Measurements from ENCODE around the gene GCFC2.
"Not testable (repeated sequence)": the region's sequence is repeated elsewhere in the genome, so short reads cannot be mapped to it uniquely, and the experiment has no call there.

GCFC2 gene

GRCh38 chr2:75680402-75680801, 30.3 kb downstream of the GCFC2 start:
- H3K4me3 ChIP-seq (ENCODE audit: low read length): no peak overlapping the region
- DNase-seq (ENCODE audit: low read depth): no peak
- no peak for TF ChIP-seq CTCF (conservative IDR thresholded peaks at IDR 0.05; ENCODE audit: low read depth, low read length)

- TF ChIP-seq CTCF (conservative IDR thresholded peaks at IDR 0.05; ENCODE audit: low read depth, low read length): no peak
- no peak overlapping the region for H3K4me3 ChIP-seq (ENCODE audit: low read length)
- no peak for DNase-seq (ENCODE audit: low read depth)
These were observed 31.2 kb downstream of the GCFC2 start for GRCh38 chr2:75679556-75679955.

- no peak for DNase-seq (ENCODE audit: low read depth)
- no peak overlapping the region for H3K4me3 ChIP-seq (ENCODE audit: low read length)
- no peak for TF ChIP-seq CTCF (conservative IDR thresholded peaks at IDR 0.05; ENCODE audit: low read depth, low read length)
These were observed 34.3 kb downstream of the GCFC2 start for GRCh38 chr2:75676464-75676863.

GRCh38 chr2:75675908-75676307, 34.8 kb downstream of the GCFC2 start:
- no peak overlapping the region for H3K4me3 ChIP-seq (ENCODE audit: low read length)
- no peak for TF ChIP-seq CTCF (conservative IDR thresholded peaks at IDR 0.05; ENCODE audit: low read depth, low read length)
- no peak for DNase-seq (ENCODE audit: low read depth)

GRCh38 chr2:75675423-75675822, 35.3 kb downstream of the GCFC2 start:
- not testable (repeated sequence) for H3K4me3 ChIP-seq (ENCODE audit: low read length)

GRCh38 chr2:75667884-75668283, 42.8 kb downstream of the GCFC2 start:
- no peak for TF ChIP-seq CTCF (conservative IDR thresholded peaks at IDR 0.05; ENCODE audit: low read depth, low read length)
- no peak for DNase-seq (ENCODE audit: low read depth)

More at GRCh38 chr2:75675423-75675822, 35.3 kb downstream of the GCFC2 start:
- DNase-seq (ENCODE audit: low read depth): not testable (repeated sequence)

GRCh38 chr2:75666911-75667310, 43.8 kb downstream of the GCFC2 start:
- no peak for DNase-seq (ENCODE audit: low read depth)
- TF ChIP-seq CTCF (conservative IDR thresholded peaks at IDR 0.05; ENCODE audit: low read depth, low read length): no peak
- no peak overlapping the region for H3K4me3 ChIP-seq (ENCODE audit: low read length)

More at GRCh38 chr2:75667884-75668283, 42.8 kb downstream of the GCFC2 start:
- no peak overlapping the region for H3K4me3 ChIP-seq (ENCODE audit: low read length)

GRCh38 chr2:75657798-75658197, 52.9 kb downstream of the GCFC2 start:
- no peak overlapping the region for H3K4me3 ChIP-seq (ENCODE audit: low read length)
- no peak for DNase-seq (ENCODE audit: low read depth)
- no peak for TF ChIP-seq CTCF (conservative IDR thresholded peaks at IDR 0.05; ENCODE audit: low read depth, low read length)
